ENCODE results near the gene USP22. TPM values are rescaled to one million over a fixed set of nuclear protein-coding genes. Genes with fewer than 3 reads are reported as not detected.
A peak's percentile ranks its signal among the peaks of the same experiment; 100 is the strongest.
"Not testable (repeated sequence)": the region's sequence is repeated elsewhere in the genome, so short reads cannot be mapped to it uniquely, and the experiment has no call there.

The USP22 gene
- total and polyA plus RNA-seq, 3 donors from 2014 or later = 96.3 to 216 (median 161) TPM

DNA sequence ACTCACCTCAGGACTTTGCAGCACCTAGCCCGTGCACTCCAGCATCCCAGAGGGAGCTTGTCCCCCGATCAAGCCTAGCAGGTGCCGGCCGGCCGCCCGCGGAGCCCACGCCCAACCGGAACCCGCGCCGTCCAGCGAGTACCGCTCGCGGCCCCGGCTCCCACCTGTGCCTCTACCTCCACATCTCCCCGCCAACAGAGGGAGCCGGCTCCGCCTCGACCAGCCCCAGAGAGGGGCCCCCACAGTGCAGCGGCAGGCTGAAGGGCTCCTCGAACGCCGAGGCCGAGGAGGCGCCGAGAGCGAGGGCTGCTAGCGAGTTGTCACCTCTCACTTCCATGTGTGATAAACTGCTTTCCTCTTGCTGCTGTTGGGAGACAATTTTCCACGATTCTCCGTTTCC, 42.9 kb upstream of the USP22 start:
- intact Hi-C loops (cut with DNase I; ENCODE audit: low total_unique reads) = no loop called here
- Histone ChIP-seq H3K9me3 (no peaks in the 10 kb centered on the region), H3K27ac (peak overlapping the region in 1 of 2 donors; percentile 41), H3K36me3 (ENCODE audit: low read depth, missing control alignments) (no peaks in the 10 kb centered on the region), H3K4me3 (peak overlapping the region; percentile 27 to 43), H3K27me3 (no peaks in the 10 kb centered on the region), H3K4me1 (no peaks in the 10 kb centered on the region)
- no peak for TF ChIP-seq POLR2A (IDR thresholded peaks at IDR 0.05)
- TF ChIP-seq, protein P1, sequence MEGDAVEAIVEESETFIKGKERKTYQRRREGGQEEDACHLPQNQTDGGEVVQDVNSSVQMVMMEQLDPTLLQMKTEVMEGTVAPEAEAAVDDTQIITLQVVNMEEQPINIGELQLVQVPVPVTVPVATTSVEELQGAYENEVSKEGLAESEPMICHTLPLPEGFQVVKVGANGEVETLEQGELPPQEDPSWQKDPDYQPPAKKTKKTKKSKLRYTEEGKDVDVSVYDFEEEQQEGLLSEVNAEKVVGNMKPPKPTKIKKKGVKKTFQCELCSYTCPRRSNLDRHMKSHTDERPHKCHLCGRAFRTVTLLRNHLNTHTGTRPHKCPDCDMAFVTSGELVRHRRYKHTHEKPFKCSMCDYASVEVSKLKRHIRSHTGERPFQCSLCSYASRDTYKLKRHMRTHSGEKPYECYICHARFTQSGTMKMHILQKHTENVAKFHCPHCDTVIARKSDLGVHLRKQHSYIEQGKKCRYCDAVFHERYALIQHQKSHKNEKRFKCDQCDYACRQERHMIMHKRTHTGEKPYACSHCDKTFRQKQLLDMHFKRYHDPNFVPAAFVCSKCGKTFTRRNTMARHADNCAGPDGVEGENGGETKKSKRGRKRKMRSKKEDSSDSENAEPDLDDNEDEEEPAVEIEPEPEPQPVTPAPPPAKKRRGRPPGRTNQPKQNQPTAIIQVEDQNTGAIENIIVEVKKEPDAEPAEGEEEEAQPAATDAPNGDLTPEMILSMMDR (IDR thresholded peaks at IDR 0.05) = no peak
- WGBS, 2 donors = 75 to 91% methylated on average over 10 to 32 of the region's 32 CpGs
- DNase-seq = peak; percentile 33

DNA sequence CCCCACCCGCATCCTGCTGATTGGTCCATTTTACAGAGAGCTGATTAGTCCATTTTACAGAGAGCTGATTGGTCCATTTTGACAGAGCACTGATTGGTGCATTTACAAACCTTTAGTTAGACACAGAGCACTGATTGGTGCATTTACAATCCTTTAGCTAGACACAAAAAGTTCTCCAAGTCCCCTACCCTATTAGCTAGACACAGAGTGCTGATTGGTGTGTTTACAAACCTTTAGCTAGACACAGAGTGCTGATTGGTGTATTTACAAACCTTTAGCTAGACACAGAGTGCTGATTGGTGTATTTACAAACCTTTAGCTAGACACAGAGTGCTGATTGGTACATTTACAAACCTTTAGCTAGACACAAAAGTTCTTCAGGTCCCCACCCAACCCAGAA, 42.5 kb upstream of the USP22 start:
- H3K27ac ChIP-seq; H3K27me3 ChIP-seq; intact Hi-C loops (cut with DNase I; ENCODE audit: low total_unique reads); H3K36me3 ChIP-seq (ENCODE audit: low read depth, missing control alignments); H3K9me3 ChIP-seq; H3K4me1 ChIP-seq; DNase-seq: not testable (repeated sequence)
- H3K4me3 ChIP-seq = peak overlapping the region; percentile 27 to 43
- 69 to 82% methylated on average over 1 of the region's 1 CpG for WGBS, 2 donors

DNA sequence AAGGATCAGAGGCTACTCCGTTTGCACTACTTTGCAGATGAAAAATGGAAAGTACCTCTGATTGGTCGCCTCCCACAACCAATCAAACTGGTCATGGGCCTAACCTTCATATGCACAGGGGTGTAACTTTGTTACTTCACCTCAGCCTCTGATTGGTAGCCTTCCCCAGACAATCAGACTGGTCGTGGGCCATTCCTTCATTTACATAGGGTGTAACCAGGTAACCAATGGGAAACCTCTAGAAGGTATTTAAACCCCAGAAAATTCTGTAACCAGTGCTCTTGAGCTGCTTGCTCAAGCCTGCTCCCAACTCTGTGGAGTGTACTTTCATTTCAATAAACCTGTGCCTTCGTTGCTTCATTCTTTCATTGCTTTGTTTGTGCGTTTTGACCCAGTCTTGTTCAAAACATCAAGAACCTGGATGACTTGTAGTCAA, 39.2 kb upstream of the USP22 start:
- 69 to 76% methylated on average over 5 of the region's 5 CpGs for WGBS, 2 donors
- TF ChIP-seq POLR2A (IDR thresholded peaks at IDR 0.05) = no peak
- TF ChIP-seq, protein P1 (IDR thresholded peaks at IDR 0.05) = no peak

DNA sequence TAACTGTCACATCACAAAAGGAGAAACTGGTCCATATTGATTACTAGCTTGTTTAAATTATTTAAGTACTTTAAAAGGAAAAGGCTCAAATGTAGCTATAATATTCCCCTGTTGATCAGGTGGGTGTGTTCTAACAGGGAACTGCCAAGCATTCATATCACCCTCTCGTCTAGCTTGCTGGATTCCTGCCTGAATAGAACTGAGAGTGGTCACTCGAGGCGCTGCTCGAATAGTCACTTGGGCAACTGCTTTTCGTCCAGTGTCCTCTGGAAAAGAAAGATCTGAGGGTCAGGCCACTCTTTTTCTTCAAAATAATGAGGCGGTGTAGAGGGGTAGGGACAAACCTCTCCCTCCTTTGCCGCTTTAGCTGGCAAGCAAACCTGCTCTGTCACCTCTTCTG, 36.4 kb upstream of the USP22 start:
- no peaks in the 10 kb centered on the region for H3K36me3 ChIP-seq (ENCODE audit: low read depth, missing control alignments)
- H3K27ac ChIP-seq = no peak overlapping the region
- TF ChIP-seq POLR2A (IDR thresholded peaks at IDR 0.05) = no peak
- TF ChIP-seq, protein P1 (IDR thresholded peaks at IDR 0.05) = no peak
- WGBS, 2 donors = 74 to 87% methylated on average over 7 of the region's 7 CpGs
- no peaks in the 10 kb centered on the region for H3K9me3 ChIP-seq
- no peak overlapping the region for H3K4me3 ChIP-seq
- intact Hi-C loops (cut with DNase I; ENCODE audit: low total_unique reads) = no loop called here
- no peaks in the 10 kb centered on the region for H3K4me1 ChIP-seq
- no peaks in the 10 kb centered on the region for H3K27me3 ChIP-seq
- no peak for DNase-seq

More for the DNA sequence above, 39.2 kb upstream of the USP22 start:
- H3K9me3 ChIP-seq = no peaks in the 10 kb centered on the region
- H3K27ac ChIP-seq = no peak overlapping the region
- no peak for DNase-seq
- no peaks in the 10 kb centered on the region for H3K4me1 ChIP-seq
- no peaks in the 10 kb centered on the region for H3K36me3 ChIP-seq (ENCODE audit: low read depth, missing control alignments)
- intact Hi-C loops (cut with DNase I; ENCODE audit: low total_unique reads) = no loop called here
- no peak overlapping the region for H3K4me3 ChIP-seq
- H3K27me3 ChIP-seq = no peaks in the 10 kb centered on the region

DNA sequence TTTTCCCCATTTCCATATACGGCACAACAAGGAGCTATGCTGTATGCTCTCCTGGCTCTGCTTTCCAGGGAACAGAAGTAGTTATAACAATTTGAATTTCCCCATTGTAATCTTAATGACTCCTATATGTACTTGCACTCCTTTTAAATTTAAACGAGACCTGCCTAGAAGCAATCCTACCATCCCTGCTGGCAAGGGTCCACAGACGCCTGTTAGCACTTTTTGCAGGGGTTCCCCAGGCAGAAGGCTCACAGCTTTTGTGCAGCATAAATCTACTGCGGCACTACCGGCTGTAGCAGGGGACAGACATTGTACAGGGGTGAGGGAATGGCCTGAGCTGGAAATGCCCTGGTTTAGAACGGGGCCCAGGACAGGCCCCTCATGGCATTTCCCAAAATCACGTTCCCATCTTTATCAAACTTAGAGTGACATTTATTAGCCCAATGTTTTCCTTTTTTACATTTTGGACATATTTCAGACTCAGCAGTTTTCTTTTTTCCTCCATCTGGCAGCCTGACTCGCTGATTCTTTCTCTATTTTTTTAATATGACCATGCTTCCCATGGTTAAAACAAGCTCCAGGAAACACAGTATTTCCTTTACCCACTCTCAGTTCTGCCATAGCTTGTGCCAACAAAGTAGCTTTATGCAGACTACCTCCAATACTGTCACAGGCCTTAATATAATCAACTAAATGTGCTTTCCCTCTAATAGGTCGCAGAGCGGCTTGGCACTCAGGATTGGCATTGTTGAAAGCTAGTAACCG, 35.4 kb upstream of the USP22 start:
- H3K36me3 ChIP-seq (ENCODE audit: low read depth, missing control alignments) = no peaks in the 10 kb centered on the region
- no peaks in the 10 kb centered on the region for H3K4me1 ChIP-seq
- H3K9me3 ChIP-seq = no peaks in the 10 kb centered on the region
- TF ChIP-seq POLR2A (IDR thresholded peaks at IDR 0.05) = no peak
- TF ChIP-seq, protein P1 (IDR thresholded peaks at IDR 0.05) = no peak
- intact Hi-C loops (cut with DNase I; ENCODE audit: low total_unique reads) = no loop called here
- WGBS, 2 donors = 78 to 83% methylated on average over 11 of the region's 11 CpGs
- no peak for DNase-seq
- H3K27me3 ChIP-seq = no peaks in the 10 kb centered on the region
- no peak overlapping the region for H3K27ac ChIP-seq
- H3K4me3 ChIP-seq = no peak overlapping the region

Measured in testis (tissue), 3 donors.